GM18508 (cell line): ENCODE results near the gene PTGES.
"Not testable (repeated sequence)": the region's sequence is repeated elsewhere in the genome, so short reads cannot be mapped to it uniquely, and the experiment has no call there.

Experiments used
- ATAC-seq: cut with Tn5 transposase; IDR thresholded peaks from one replicate; pipeline ENCODE4 v1.9.1; 2021; ENCODE audit warnings: moderate number of reproducible peaks; ENCODE audit not compliant: insufficient read depth, unreplicated experiment

PTGES gene, protein sequence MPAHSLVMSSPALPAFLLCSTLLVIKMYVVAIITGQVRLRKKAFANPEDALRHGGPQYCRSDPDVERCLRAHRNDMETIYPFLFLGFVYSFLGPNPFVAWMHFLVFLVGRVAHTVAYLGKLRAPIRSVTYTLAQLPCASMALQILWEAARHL

DNA sequence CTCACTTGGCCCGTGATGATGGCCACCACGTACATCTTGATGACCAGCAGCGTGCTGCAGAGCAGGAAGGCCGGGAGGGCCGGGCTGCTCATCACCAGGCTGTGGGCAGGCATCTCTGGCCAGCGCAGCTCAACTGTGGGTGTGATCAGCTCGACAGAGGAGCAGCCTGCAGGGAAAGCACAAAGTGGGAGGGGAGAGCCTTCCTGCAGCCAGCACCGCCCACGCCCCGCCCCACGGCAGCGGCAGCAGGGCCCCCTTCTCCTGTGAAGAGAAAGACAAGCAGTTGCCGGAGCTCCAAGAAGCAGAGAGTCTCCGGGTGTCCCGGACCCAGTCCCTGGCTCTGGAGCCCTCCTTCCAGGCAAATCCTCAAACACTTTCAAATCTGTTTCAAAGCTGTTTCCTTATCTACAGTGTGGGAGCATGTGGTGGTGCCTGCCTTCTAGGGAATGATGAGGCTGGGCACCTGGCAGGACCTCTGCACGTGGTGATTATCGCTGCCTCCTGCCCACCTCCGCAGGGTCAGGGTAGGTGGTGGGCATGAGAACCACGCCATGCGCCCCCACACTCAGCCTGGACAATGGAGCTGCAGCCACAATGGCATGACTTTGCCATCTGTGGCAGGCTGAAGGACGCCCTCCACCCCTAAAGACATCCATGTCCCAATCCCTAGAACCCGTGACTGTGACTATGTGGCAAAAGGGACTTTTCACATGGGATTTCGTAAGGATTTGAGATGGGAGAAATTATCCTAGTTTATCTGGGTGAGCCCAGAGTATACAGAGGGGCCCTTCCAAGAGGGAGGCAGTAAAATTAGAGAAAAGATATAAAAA is at the start of gene PTGES:
TSS of gene PTGES (minus strand) at position 143 of the 830 bp plus-strand sequence. CDS start at position 113, 30 bp downstream.
- ATAC-seq, result no peak

DNA sequence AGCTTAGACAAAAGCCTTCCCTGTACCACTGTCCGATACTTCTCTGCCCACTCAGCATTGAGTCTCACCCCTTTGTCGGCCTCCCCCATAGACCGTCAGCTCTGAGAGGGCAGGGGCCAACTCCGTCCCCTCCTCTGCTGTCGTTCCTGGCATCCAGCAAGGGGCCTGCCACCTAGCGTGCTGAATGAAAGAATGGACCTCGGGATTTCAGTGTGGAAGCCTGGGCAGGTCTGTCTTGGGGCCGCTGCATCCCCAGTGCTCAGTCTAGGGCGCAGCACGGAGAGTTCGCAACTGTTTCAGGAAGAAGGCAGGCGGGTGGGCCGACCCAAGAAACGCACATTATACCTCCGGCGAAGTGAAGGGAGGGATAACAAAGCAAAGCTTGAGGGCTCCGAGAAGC is 48.7 kb upstream of the PTGES start:
- no peak for ATAC-seq

DNA sequence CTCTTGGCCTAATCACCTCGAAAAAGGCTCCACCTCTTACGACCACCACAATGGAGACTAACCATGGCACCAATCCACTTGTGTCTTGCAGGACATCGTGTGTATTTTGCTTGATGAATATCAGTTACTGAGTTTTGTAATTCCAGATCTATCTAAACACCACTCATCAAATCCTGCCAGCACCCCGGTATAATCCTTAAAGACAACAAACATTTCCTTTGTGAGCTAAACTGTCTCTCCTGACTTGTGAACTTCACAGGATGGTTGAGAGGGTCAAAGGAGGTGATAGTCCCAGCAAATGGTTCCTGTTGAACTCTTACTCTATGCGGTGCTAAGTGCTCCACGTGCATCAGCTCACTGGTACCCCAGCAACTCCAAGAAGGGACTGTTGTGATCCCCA is 46.1 kb upstream of the PTGES start:
- ATAC-seq, result no peak

DNA sequence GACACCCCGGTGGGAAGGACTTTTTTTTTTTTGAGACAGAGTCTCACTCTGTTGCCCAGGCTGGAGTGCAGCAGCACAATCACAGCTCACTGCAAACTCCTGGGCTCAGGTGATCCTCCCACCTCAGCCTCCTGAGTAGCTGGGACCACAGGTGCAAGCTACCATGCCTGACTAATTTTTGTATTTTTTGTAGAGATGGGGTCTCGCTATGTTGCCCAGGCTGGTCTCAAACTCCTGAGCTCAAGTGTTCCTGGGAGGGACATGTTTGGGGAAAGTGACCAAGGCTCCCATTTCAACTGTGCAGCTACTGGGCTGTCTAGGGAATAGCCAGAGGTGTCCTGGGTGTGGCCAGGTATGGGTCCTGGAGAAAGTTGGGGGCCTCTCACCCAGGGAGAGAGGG is 43.2 kb upstream of the PTGES start:
- not testable (repeated sequence) for ATAC-seq

DNA sequence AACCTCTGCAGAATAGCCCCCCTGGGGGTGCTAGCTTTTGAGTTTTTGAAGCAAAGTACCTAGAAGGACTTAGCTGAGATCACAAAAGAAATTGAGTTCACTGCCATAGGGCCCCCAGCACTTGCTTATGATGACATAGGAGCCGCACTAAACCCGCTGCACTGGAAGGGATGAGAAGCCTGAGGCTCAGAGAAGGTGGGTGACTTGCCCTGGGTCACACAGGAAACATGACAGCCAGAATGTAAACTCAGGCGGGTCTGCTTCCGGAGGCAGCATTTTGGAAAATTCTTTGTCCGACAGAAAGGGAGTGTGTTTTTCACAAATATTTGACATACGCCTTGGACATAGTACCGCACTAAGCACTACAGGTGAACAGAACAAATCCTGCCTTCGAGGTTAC is 41.7 kb upstream of the PTGES start:
- no peak for ATAC-seq

DNA sequence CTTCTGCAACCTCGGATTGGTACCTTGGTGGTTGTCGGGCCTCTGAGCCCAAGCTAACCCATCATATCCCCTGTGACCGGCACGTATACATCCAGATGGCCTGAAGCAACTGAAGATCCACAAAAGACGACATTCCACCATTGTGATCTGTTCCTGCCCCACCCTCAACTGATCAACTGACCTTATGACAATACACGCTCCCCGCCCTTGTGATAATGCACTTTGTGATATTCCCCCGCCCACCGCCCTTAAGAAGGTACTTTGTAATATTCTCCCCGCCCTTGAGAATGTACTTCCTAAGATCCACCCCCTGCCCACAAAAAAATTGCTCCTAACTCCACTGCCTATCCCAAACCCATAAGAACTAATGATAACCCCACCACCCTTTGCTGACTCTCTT is 33.6 kb upstream of the PTGES start:
- no peak for ATAC-seq

DNA sequence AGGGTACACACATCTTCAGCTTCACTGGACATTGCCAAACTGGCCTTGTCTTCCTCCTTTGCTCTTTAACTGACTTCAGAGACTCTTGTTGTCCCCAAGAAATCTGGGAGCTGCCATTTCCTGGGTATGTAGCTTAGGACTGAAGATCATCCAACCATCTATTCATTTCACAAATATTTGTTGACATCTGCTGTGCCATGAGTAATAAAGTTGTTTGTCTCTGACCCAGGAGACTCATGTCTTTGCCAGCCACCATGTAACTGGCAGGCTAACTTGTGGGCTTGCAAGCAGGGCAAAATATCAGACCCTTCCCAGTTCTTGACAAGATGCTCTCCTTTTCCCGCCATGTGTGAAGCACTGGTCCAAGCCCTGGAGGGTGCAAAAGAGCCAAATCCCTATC is 33.0 kb upstream of the PTGES start:
- ATAC-seq, result no peak

DNA sequence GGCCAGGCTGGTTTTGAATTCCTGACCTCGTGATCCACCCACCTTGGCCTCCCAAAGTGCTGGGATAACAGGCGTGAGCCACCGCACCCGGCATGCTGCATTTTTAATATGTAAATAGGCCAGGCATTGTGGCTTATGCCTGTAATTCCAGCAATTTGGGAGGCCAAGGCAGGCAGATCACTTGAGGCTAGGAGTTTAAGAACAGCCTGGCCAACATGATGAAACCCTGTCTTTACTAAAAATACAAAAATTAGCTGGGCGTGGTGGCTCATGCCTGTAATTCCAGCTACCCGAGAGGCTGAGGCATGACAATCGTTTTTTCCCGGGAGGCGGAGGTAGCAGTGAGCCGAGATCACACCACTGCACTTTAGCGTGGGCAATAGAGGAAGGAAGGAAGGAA is 32.1 kb upstream of the PTGES start:
- ATAC-seq, result not testable (repeated sequence)

DNA sequence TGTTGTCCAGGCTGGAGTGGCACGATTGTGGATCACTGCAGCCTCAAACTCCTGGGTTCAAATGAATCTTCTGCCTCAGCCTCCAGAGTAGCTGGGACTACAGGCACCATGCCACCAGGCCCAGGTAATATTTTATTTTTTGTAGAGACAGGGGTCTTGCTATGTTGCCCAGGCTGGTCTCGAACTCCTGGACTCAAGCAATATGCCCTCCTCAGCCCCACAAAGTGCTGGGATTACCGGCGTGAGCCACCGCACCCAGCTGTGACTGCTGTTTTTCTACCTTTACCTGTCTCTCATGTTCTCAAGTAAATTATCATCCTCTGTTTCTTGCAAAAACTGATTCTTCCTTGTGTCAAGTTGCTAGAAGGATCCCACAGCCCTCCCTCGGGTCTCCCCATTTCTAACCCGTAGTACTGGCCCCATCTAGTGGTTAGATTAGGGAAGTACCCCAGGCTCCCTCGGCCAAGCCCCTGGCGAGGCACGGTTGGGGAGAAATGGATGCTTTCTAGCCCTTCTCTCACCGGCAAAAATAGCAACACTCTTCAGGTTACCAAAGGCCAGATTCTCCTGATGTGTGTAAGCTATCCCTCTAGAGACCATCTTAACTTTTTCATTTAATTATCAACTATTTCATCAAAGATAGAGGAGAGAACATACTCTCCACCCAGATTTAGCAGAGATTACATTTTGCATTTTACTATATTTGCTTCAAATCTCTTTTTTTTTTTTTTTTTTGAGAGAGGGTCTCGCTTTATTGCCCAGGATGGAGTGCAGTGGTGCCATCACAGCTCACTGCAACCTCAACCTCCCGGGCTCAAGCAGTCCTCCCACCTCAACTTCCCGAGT is 30.9 kb upstream of the PTGES start:
- ATAC-seq, result no peak

DNA sequence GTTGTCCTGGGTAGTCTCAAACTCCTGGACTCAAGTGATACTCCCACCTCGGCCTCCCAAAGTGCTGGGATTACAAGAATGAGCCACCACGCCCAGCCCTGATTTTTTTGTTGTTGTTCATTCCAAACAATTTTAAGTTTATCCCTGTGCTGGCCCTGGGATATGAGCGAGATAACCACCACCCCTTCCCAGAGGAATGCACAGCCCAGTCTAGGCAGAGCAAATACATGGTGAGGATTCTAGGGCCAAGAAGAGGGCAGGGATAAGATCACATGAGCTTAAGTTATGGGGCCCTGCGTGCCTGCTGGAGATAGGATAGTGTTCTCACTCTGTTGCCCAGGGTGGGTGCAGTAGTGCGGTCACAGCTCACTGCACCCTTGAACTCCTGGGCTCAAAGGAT is 29.1 kb upstream of the PTGES start:
- ATAC-seq, result no peak

DNA sequence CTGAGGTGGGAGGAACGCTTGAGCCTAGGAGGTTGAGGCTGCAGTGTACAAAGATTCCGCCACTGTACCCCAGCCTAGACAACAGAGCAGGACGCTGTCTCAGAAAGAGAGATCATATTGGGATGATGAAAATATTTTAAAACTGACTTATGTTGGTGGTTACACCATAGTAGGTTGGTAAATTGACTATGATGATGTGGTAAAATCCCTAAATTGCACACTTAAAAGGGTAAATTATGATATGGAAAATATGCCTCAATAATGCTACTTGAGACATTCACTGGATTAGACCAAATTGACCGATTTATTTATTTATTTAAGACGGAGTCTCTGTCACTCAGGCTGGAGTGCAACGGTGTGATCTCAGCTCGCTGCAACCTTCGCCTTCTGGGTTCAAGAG is 28.3 kb upstream of the PTGES start:
- ATAC-seq, result no peak

DNA sequence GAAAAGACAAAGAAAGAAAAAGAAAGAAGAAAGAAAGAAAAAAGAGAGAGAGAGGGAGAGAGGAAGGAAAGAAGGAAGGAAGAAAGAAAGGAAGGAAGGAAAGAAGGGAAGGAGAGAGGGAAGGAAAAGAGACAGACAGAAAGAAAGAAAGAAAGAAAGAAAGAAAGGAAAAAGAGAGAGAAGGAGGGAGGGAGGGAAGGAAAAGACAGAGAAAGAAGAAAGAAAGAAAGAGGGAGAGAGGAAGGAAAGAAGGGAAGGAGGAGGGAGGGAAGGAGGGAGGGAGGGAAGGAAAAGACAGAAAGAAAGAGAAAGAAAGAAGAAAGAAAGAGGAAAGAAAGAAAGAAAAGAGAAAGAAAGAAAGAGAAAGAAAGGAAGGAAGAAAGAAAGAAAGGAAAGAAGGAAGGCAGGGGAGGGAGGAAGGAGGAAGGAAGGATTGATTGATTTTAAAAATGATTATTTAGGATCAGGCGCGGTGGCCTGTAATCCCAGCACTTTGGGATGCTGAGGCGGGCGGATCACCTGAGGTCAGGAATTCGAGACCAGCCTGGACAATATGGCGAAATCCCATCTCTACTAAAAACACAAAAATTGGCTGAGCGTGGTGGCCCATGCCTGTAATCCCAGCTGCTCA is 26.8 kb upstream of the PTGES start:
- no peak for ATAC-seq

DNA sequence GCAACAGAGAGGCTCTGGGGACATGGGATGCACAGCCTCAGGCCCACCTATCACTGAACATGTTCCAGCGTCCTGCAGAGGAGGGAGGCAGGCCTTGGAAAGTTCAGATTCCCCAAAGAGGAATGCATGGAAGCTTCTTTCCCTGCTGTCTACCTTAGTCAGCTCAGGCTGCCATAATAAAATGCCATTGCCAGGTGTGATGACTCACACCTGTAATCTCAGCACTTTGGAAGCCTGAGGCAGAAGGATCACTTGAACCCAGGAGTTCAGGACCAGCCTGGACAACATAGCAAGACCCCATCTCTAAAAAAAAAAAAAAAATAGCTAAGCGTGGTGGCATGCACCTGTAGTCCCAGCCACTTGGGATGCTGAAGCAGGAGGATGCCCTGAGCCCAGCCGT is 25.6 kb upstream of the PTGES start:
- no peak for ATAC-seq

DNA sequence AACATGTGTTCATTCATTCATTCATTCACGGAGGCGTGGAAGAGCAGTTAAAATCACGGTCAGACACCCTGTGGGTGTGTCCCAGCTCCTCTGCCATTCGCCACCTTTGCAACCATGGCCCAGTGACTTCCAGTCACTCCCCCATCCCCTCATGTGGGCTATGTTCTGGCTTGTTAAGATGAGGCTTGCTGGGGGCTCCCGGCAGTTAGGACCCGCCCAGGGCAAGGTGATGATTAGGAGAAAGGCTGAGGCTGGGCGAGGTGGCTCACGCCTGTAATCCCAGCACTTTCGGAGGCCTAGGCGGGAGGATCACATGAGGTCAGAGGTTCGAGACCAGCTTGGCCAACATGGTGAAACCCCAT is 24.9 kb upstream of the PTGES start:
- no peak for ATAC-seq

DNA sequence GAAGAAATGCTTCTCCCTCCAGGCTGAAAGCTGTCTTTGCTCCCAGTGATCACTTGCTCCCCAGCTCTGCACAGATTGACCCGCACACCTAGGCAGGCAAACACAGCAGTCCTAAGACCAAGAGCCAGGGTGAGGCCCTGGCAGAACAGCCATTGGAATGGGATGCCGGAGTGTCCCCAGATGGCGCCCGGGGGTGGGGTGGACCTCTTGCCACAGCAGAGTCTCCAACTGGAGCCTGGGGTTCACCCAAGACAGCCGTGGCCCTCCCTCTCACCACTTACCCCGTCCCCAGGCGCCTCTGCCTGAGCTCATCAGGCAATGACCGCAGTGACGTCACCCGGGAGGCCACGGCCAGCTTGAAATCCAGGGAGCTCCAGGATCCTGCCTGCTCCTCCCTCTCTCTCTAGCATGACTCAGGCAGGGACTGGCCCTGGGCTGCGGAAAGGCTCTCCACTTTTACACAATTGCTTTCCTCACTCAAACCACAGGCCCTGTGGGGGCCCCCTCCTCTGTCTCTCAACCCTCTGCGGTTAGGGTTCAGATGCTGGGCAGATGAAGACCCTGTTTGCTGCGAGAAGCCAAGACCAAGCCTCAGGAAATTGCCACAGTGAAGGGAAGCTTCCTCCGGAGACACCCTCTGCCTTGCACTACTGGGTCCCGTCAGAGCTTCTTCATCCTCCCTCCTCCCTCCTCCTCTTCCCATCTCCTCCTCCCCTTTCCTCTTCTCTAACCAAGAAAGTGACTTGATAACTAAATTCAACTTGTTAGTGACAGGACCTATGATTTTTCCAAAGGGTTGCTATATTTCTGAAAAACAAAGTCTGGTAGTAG is 24.3 kb upstream of the PTGES start:
- no peak for ATAC-seq

DNA sequence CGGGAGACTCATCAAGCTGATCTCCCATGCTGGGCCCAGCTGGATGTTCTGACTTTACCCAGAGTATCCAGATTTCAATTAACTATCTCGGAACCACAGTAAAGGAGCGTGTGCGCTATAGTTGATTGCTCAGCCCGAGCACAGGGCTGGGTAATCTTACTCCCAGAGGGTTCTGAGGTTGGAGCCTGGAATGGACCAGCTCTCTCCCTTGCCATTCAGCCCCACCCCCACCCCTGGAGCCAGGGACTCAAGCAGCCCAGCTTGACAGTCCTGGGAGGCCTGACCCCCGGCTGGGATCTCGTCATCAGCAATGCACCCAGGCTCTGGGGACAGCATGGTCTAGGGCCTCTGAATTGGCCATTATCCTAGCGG is 23.7 kb upstream of the PTGES start:
- no peak for ATAC-seq

DNA sequence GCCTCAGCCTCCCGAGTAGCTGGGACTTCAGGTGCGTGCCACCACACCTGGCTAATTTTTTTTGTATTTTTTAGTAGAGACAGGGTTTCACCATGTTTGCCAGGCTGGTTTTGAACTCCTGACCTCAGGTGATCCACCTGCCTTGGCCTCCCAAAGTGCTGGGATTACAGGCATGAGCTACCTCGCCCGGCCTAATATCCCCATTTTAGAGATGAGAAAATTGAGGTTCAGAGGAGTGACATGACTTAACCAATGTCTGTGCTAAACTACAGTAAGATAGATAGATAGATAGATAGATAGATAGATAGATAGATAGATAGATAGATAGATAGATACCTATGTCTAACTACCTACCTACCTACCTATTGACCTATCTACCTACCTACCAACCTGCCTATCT is 23.3 kb upstream of the PTGES start:
- ATAC-seq, result not testable (repeated sequence)

DNA sequence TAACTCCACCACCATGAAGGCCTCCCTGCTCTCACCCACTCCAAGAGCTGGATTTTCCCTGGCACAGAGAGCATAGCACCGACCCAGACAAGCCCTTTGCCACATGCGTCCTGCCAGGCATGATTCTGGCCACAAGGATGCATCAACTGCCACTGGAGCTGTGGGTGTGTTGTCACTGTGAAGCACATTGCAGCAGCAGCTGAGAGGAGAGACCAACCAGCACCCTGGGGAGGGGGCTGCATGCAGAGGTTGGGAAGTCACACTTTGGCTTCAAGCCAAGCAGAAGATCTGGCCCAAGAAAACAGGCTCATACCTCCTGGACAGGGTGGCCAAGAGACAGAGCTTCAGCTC is 22.6 kb upstream of the PTGES start:
- ATAC-seq, result no peak

DNA sequence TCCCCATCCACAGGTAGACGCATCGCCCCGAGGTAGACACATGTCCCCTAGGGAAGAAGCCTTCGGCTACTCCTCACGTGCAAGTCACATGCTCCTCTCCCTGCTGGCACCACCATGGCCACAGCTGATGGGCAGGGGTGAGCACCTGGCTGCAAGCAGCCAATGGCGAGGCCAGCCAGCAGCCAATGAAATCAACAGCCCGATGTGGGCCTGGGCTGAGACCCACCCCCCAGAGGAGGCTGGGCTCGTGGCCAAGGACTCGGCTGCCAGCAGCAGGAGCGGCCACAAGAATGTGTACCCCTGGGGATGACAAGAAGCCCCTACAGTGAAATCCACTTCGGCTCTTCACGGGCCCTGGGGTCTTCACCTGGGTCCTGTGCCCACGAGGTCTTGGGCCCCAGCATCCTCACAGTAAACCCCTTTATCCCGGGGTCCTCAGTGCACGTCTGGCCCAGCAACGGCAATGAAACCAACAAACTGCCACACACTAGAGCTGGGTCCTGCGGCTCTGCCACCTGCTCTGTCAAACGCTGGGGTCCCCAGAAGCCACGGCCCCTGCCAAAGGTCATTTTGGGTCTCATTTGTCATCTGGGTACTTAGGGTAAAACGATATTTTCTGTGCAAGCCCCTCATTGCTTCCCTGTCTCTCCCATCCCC is 22.1 kb upstream of the PTGES start:
- no peak for ATAC-seq
